RWPE2 (cell line): ENCODE data around the gene VIPR2.
"Not testable (repeated sequence)": the region's sequence is repeated elsewhere in the genome, so short reads cannot be mapped to it uniquely, and the experiment has no call there.

Experiments used
- ATAC-seq: fragments of 200-7000 bp; cut with Tn5 transposase; 3 replicates; pipeline ENCODE4 v1.9.1; 2021; ENCODE audit warnings: low read depth
- DNase-seq: peaks from one replicate; pipeline ENCODE4 v3.0.0-alpha.2; 2020; ENCODE audit warnings: low spot score
- H3K27ac ChIP-seq: fragments of 450-650 bp; 2 replicates; pipeline ENCODE4 v1.5.1; 2017; ENCODE audit warnings: mild to moderate bottlenecking; ENCODE audit not compliant: poor library complexity, severe bottlenecking
- H3K27me3 ChIP-seq: fragments of 250-450 bp; sonication (Bioruptor Pico); 2 replicates; pipeline ENCODE4 v1.5.1; 2021; ENCODE audit warnings: mild to moderate bottlenecking, moderate library complexity; ENCODE audit not compliant: insufficient read depth, poor library complexity, severe bottlenecking
- H3K36me3 ChIP-seq: fragments of 250-450 bp; sonication (Bioruptor Pico); 2 replicates; pipeline ENCODE4 v1.5.1; 2020; ENCODE audit warnings: low read depth, mild to moderate bottlenecking, moderate library complexity
- H3K4me1 ChIP-seq: fragments of 250-450 bp; sonication (Bioruptor Pico); 2 replicates; pipeline ENCODE4 v1.5.1; 2021; ENCODE audit warnings: mild to moderate bottlenecking, moderate library complexity; ENCODE audit not compliant: insufficient read depth, poor library complexity, severe bottlenecking
- H3K4me3 ChIP-seq: fragments of 250-450 bp; sonication (Bioruptor Pico); 2 replicates; pipeline ENCODE4 v1.5.1; 2021; ENCODE audit warnings: mild to moderate bottlenecking, moderate library complexity; ENCODE audit not compliant: severe bottlenecking
- H3K9me3 ChIP-seq: fragments of 250-450 bp; sonication (Bioruptor Pico); 2 replicates; pipeline ENCODE4 v1.5.1; 2021; ENCODE audit warnings: mild to moderate bottlenecking, moderate library complexity; ENCODE audit not compliant: severe bottlenecking
- TF ChIP-seq, protein P1 (sequence below): fragments of 450-650 bp; IDR thresholded peaks from one replicate; pipeline ENCODE4 v1.5.1; 2017; ENCODE audit warnings: mild to moderate bottlenecking, moderate library complexity; ENCODE audit not compliant: poor library complexity, severe bottlenecking

The VIPR2 gene

GRCh38 chr7:159125104-159125954 lies 19.3 kb downstream of the VIPR2 start:
- Histone ChIP-seq H3K4me3 (no peak overlapping the region), H3K9me3 (no peaks in the 10 kb centered on the region), H3K27ac (no peak overlapping the region), H3K27me3 (no peaks in the 10 kb centered on the region), H3K4me1 (no peaks in the 10 kb centered on the region), H3K36me3 (no peaks in the 10 kb centered on the region)
- no peak for ATAC-seq
- TF ChIP-seq, protein P1, sequence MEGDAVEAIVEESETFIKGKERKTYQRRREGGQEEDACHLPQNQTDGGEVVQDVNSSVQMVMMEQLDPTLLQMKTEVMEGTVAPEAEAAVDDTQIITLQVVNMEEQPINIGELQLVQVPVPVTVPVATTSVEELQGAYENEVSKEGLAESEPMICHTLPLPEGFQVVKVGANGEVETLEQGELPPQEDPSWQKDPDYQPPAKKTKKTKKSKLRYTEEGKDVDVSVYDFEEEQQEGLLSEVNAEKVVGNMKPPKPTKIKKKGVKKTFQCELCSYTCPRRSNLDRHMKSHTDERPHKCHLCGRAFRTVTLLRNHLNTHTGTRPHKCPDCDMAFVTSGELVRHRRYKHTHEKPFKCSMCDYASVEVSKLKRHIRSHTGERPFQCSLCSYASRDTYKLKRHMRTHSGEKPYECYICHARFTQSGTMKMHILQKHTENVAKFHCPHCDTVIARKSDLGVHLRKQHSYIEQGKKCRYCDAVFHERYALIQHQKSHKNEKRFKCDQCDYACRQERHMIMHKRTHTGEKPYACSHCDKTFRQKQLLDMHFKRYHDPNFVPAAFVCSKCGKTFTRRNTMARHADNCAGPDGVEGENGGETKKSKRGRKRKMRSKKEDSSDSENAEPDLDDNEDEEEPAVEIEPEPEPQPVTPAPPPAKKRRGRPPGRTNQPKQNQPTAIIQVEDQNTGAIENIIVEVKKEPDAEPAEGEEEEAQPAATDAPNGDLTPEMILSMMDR = no peak
- DNase-seq = no peak

DNA sequence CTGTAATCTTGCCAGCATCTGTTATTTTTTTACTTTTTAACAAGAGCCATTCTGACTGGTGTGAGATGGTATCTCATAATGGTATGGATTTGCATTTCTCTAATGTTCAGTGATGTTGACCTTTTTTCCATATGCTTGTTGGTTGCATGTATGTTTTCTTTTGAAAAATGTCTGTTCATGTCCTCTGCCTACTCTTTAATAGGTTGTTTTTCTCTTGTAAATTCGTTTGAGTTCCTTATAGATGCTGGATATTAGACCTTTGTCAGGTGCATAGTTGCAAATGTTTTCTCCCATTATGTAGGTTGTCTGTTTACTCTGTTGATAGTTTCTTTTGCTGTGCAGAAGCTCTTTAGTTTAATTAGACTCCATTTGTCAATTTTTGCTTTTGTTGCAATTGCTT lies 20.9 kb downstream of the VIPR2 start:
- ATAC-seq, H3K36me3 ChIP-seq, H3K4me3 ChIP-seq: not testable (repeated sequence)

DNA sequence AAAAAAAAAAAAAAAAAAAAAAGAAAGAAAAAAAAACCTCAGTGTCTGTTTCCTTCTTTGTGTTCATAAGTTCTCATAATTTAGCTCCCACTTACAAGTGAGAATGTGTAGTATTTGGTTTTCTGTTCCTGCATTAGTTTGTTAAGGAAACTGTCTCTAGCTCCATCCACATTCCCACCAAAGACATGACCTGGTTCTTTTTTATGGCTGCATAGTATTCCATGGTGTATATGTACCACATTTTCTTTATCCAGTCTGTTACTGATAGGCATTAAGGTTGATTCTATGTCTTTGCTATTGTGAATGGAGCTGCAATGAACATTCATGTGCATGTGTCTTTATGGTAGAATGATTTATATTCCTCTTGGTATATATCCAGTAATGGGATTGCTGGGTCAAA lies 21.4 kb downstream of the VIPR2 start:
- DNase-seq, H3K27ac ChIP-seq, ATAC-seq, H3K4me1 ChIP-seq, H3K36me3 ChIP-seq, H3K4me3 ChIP-seq, H3K9me3 ChIP-seq, H3K27me3 ChIP-seq: not testable (repeated sequence)

More for the DNA sequence above, 20.9 kb downstream of the VIPR2 start:
- not testable (repeated sequence) for H3K27me3 ChIP-seq, H3K9me3 ChIP-seq, DNase-seq, H3K27ac ChIP-seq, H3K4me1 ChIP-seq

DNA sequence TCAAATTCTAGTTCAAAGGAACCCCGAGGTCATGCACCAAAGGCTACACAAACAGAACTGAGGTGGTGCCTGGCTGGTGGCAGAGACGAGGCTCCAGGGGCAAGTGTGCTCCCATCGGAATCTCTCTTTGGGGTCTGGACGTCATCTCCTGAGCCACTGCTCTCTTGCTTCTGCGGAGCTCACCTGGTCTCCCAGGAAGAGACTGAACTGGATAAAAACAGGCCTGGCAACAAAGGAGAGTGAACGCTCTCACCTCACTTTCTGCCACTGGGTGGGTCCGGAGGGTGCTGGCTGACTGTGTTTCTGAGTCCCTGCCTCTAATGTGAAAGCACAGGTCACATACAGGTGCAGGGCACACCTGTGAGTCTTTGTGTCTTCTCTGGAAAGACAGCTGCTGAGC lies 22.4 kb downstream of the VIPR2 start:
- ATAC-seq (no peak), DNase-seq (no peak)
- H3K4me3 ChIP-seq = no peak overlapping the region
- H3K36me3 ChIP-seq = no peaks in the 10 kb centered on the region
- H3K27ac ChIP-seq = no peak overlapping the region
- no peaks in the 10 kb centered on the region for H3K9me3 ChIP-seq
- no peaks in the 10 kb centered on the region for H3K4me1 ChIP-seq
- H3K27me3 ChIP-seq = no peaks in the 10 kb centered on the region
- TF ChIP-seq, protein P1 = no peak

DNA sequence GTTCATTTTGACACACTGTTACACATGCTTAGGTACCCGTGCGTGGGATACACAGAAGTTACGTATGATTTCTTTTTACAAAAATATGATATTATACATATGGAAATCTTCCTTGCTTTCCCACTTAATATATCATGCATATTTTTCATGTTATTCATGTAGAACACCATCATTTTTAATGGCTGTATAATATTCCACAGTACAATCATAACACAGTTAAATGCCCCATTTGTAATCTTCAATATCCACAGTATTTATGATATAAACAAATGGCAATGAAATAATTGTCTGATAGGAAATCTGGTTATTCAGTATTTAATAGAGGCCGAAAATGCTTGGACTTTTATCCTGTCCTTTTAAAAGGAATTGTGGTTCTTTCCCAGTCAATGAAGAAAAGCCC lies 23.2 kb downstream of the VIPR2 start:
- Histone ChIP-seq H3K27ac (no peak overlapping the region), H3K4me1 (no peaks in the 10 kb centered on the region), H3K36me3 (no peaks in the 10 kb centered on the region), H3K9me3 (no peaks in the 10 kb centered on the region), H3K27me3 (no peaks in the 10 kb centered on the region), H3K4me3 (no peak overlapping the region)
- DNase-seq = no peak
- ATAC-seq = no peak
- TF ChIP-seq, protein P1 = no peak

- H3K27ac ChIP-seq = no peak overlapping the region
- ATAC-seq (no peak), DNase-seq (no peak)
- no peaks in the 10 kb centered on the region for H3K36me3 ChIP-seq
- H3K4me1 ChIP-seq = no peaks in the 10 kb centered on the region
- no peak overlapping the region for H3K4me3 ChIP-seq
- H3K9me3 ChIP-seq = no peaks in the 10 kb centered on the region
- TF ChIP-seq, protein P1 = no peak
- no peaks in the 10 kb centered on the region for H3K27me3 ChIP-seq
These were observed 23.6 kb downstream of the VIPR2 start for GRCh38 chr7:159121068-159121467.
